ENCODE measurements around the gene KIFC1. TPM values are rescaled to one million over a fixed set of nuclear protein-coding genes. Genes with fewer than 3 reads are reported as not detected.

Gene KIFC1
- polyA plus RNA-seq, 1 of the 3 experiments (the other 2 are of a cell fraction), result 35.9 TPM

DNA sequence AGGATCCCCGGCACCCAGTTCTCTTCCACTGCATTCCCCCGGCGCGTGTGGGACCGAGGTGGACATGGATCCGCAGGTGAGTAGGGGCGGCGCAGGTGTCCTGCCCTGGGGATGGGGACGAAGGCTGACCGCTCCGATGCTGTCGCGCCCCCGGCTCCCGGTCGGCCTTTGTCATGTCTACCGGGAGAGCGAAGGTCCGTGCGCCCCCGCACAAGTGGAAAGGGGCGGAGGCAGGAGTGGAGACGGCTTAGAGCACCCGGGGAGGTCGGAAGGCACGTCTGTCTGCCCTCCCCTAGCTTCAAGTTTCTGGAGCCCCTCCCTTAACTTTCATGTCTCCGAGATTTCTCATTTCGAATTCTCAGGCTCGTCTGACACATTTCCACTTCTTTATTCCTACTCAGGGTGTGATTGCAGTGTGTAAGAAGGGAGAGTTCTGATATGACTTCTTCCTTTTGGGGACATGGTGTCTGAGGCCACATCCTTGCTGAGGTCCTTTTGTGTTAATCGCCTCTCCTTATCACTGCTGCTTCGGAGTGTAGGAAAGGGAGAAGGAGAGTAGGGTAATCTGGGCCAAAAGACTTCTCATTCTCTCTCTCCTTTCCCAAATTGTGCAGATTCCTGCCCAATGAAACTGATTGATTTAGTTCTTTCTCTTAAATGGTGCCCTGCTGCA lies 435 bp downstream of the KIFC1 start (continued):
- TF ChIP-seq, protein P1, sequence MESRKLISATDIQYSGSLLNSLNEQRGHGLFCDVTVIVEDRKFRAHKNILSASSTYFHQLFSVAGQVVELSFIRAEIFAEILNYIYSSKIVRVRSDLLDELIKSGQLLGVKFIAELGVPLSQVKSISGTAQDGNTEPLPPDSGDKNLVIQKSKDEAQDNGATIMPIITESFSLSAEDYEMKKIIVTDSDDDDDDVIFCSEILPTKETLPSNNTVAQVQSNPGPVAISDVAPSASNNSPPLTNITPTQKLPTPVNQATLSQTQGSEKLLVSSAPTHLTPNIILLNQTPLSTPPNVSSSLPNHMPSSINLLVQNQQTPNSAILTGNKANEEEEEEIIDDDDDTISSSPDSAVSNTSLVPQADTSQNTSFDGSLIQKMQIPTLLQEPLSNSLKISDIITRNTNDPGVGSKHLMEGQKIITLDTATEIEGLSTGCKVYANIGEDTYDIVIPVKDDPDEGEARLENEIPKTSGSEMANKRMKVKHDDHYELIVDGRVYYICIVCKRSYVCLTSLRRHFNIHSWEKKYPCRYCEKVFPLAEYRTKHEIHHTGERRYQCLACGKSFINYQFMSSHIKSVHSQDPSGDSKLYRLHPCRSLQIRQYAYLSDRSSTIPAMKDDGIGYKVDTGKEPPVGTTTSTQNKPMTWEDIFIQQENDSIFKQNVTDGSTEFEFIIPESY (IDR thresholded peaks at IDR 0.05; ENCODE audit: borderline replicate concordance, low read depth), result no peak
- TF ChIP-seq GATA2 (CRISPR knock-in tag; IDR thresholded peaks at IDR 0.05) (no peak), EZH2phosphoT487 (IDR thresholded peaks at IDR 0.05; ENCODE audit: borderline replicate concordance, low read depth) (no peak)

DNA sequence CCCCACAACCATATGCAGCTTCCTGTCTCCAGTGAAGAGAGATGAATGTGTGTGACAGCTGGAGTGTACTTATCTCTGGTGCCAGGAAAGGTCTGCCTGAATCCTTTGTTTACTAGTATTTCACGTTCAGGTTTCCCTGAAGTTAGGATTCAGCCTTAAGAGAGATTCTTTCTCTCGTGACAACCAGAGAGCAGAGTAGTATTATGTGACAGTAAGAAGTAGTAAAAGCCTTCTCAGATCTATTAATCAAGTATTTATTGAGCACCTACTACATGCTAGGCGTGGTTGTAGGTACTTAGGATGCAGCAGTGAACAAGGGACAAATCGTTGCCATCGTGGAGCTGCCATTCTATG lies 949 bp downstream of the KIFC1 start:
- Histone ChIP-seq H3K27ac (ENCODE audit: low read depth in 2 of 2, low read length in 1 of 2) (peak overlapping the region; percentile 35 to 67; a peak in 3 of 4 replicates), H3K4me2 (peak overlapping the region; percentile 91), H3K36me3 (replicated peaks in 1 of 2; ENCODE audit: control insufficient read depth in 1 of 2, insufficient read depth in 2 of 2, low read length in 1 of 2) (no peaks in the 10 kb centered on the region), H3K9me2 (no peaks in the 10 kb centered on the region), H2AFZ (ENCODE audit: low read depth) (peak overlapping the region; percentile 72), H3K27me3 (ENCODE audit: insufficient read depth) (no peaks in the 10 kb centered on the region), H3K9me3 (no peaks in the 10 kb centered on the region), H3K79me2 (ENCODE audit: insufficient read depth) (peaks cover 60% of the 10 kb centered on the region), H3K4me1 (ENCODE audit: control insufficient read depth in 1 of 2, insufficient read depth in 2 of 2, low read depth in 1 of 2, low read length in 1 of 2) (peaks cover 0 to 16% of the 10 kb centered on the region in 2 experiments; a peak in 3 of 4 replicates), H3F3A (replicated peaks; ENCODE audit: insufficient read depth) (peaks cover 5% of the 10 kb centered on the region), H4K20me1 (ENCODE audit: insufficient read depth) (peaks cover 5% of the 10 kb centered on the region; the same call in 1 of the 2 replicates), H3K9ac (peak overlapping the region; percentile 84), H3K4me3 (ENCODE audit: low read depth in 2 of 2, low read length in 1 of 2) (peak overlapping the region; percentile 66 to 92)
- ChIA-PET CTCF (interaction anchor here (0.9 to 6.2 kb wide), 3 partner anchors 9 to 33 kb away, joined by 6 to 20 read pairs (median 6); no protein-coding TSS in a partner anchor), POLR2A (interaction anchor here (1.0 kb wide), 1 partner anchor 93 kb away, joined by 5 read pairs; no protein-coding TSS in a partner anchor)
- WGBS (ENCODE audit: low lambda C conversion rate), result 23% methylated on average over 5 of the region's 5 CpGs
- TF ChIP-seq GATA2 (CRISPR knock-in tag; IDR thresholded peaks at IDR 0.05), result no peak
- TF ChIP-seq GABPA (IDR thresholded peaks at IDR 0.05; ENCODE audit: low read depth), result no peak
- TF ChIP-seq TEAD4 (IDR thresholded peaks at IDR 0.05; ENCODE audit: borderline replicate concordance, insufficient read depth), result no peak
- no peak for TF ChIP-seq SMC3 (IDR thresholded peaks at IDR 0.05; ENCODE audit: low read depth, low read length)
- no peak for TF ChIP-seq CHD2 (IDR thresholded peaks at IDR 0.05; ENCODE audit: low read length, partially characterized antibody)
- DNase-seq, result no peak

DNA sequence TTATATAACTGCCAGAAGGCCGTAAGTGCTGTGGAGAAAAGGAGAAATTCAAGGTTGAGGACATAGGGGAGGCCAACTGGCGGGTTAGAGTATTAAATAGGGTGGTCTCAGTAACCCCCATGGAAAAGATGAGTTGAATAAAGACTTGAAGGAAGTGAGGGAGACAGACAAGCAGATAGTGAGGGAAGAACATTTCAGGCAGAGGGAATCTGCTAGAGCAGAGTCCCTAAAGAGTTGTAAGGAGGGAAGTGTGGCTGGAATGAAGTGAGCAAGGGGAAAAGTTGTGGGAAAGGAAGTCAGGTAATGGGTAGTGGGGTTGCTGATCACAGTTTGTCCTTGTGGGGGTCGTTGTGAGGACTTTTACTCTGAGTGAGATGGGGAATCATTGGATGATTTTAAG lies 1.4 kb downstream of the KIFC1 start:
- TF ChIP-seq ELF1 (IDR thresholded peaks at IDR 0.05) (no peak), MXI1 (IDR thresholded peaks at IDR 0.05; ENCODE audit: low read depth, low read length) (no peak), SMC3 (IDR thresholded peaks at IDR 0.05; ENCODE audit: low read depth, low read length) (no peak), JUND (IDR thresholded peaks at IDR 0.05) (no peak), GABPA (IDR thresholded peaks at IDR 0.05; ENCODE audit: low read depth) (no peak)
- TF ChIP-seq, protein P2, sequence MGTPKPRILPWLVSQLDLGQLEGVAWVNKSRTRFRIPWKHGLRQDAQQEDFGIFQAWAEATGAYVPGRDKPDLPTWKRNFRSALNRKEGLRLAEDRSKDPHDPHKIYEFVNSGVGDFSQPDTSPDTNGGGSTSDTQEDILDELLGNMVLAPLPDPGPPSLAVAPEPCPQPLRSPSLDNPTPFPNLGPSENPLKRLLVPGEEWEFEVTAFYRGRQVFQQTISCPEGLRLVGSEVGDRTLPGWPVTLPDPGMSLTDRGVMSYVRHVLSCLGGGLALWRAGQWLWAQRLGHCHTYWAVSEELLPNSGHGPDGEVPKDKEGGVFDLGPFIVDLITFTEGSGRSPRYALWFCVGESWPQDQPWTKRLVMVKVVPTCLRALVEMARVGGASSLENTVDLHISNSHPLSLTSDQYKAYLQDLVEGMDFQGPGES (IDR thresholded peaks at IDR 0.05; ENCODE audit: low read depth, low read length), result no peak
- DNase-seq, result no peak
- no peaks in the 10 kb centered on the region for H3K9me2 ChIP-seq
- H2AFZ ChIP-seq (ENCODE audit: low read depth), result peak overlapping the region; percentile 72; the same call in 1 of the 2 replicates
- H3K4me3 ChIP-seq (ENCODE audit: low read depth in 2 of 2, low read length in 1 of 2), result peak overlapping the region; percentile 66 to 92; a peak in 3 of 4 replicates
- POLR2A ChIA-PET, result no interaction called here
- H3K9me3 ChIP-seq, result no peaks in the 10 kb centered on the region
- H3K4me1 ChIP-seq (ENCODE audit: control insufficient read depth in 1 of 2, insufficient read depth in 2 of 2, low read depth in 1 of 2, low read length in 1 of 2), result peaks cover 0 to 16% of the 10 kb centered on the region in 2 experiments; a peak in 3 of 4 replicates
- H3K36me3 ChIP-seq (replicated peaks in 1 of 2; ENCODE audit: control insufficient read depth in 1 of 2, insufficient read depth in 2 of 2, low read length in 1 of 2), result no peaks in the 10 kb centered on the region
- peak overlapping the region; percentile 91 for H3K4me2 ChIP-seq
- H3K27me3 ChIP-seq (ENCODE audit: insufficient read depth), result no peaks in the 10 kb centered on the region
- H3K9ac ChIP-seq, result peak overlapping the region; percentile 84
- peaks cover 9% of the 10 kb centered on the region; the same call in 1 of the 2 replicates for H4K20me1 ChIP-seq (ENCODE audit: insufficient read depth)
- 41% methylated on average over 3 of the region's 3 CpGs for WGBS (ENCODE audit: low lambda C conversion rate)
- peaks cover 5% of the 10 kb centered on the region for H3F3A ChIP-seq (replicated peaks; ENCODE audit: insufficient read depth)
- CTCF ChIA-PET, result interaction anchor here (0.9 to 6.2 kb wide), 2 partner anchors 8 to 33 kb away, joined by 6 to 20 read pairs; no protein-coding TSS in a partner anchor
- peak overlapping the region; percentile 35 to 67; a peak in 3 of 4 replicates for H3K27ac ChIP-seq (ENCODE audit: low read depth in 2 of 2, low read length in 1 of 2)
- peaks cover 64% of the 10 kb centered on the region for H3K79me2 ChIP-seq (ENCODE audit: insufficient read depth)

Measured in SK-N-SH (cell line).